Upper lobe of left lung (tissue), 6 donors: Measurements from ENCODE around the gene ZNF490. TPM values are rescaled to one million over a fixed set of nuclear protein-coding genes. Genes with fewer than 3 reads are reported as not detected.
"Not testable (repeated sequence)": the region's sequence is repeated elsewhere in the genome, so short reads cannot be mapped to it uniquely, and the experiment has no call there.

Source experiments
- ATAC-seq, 2 donors: fragments of 200-7000 bp; cut with Tn5 transposase; one replicate each; pipeline ENCODE4 v1.9.1; 2022; ENCODE audit warnings: mild to moderate bottlenecking in 2 of 2, moderate library complexity in 2 of 2; ENCODE audit not compliant: low FRiP score in 2 of 2
- DNase-seq, 2 donors: peaks; one replicate each; pipeline ENCODE4 v3.0.0-alpha.2; 2019 to 2020
- H3K27ac ChIP-seq, 4 donors: fragments of 200-600 bp; sonication (generic); one replicate each; pipeline ENCODE4 v1.5.1; 2016 to 2019
- H3K27me3 ChIP-seq, 4 donors: fragments of 200-600 bp; sonication (generic); one replicate each; pipeline ENCODE4 v1.5.1; 2017 to 2019
- H3K36me3 ChIP-seq, 4 donors: fragments of 200-600 bp; sonication (generic); one replicate each; pipeline ENCODE4 v1.5.1; 2016 to 2019
- H3K4me1 ChIP-seq, 4 donors: fragments of 200-600 bp; sonication (generic); one replicate each; pipeline ENCODE4 v1.5.1; 2018 to 2019
- H3K4me3 ChIP-seq, 4 donors: fragments of 200-600 bp; sonication (generic); one replicate each; pipeline ENCODE4 v1.5.1; 2017 to 2019; ENCODE audit warnings: mild to moderate bottlenecking in 2 of 4, moderate library complexity in 1 of 4
- H3K9me3 ChIP-seq, 4 donors: fragments of 200-600 bp; sonication (generic); one replicate each; pipeline ENCODE4 v1.5.1; 2018 to 2019
- CTCF ChIP-seq, 6 experiments: fragments of 450-650 bp in 4 of 6; fragments of 200-600 bp in 2 of 6; sonication (generic) in 2 of 6; IDR thresholded peaks; one replicate each; pipeline ENCODE4 v1.5.1; 2016 to 2019; ENCODE audit warnings: antibody characterized with exemption in 6 of 6
- EP300 ChIP-seq, 4 donors: sonication (generic); formaldehyde crosslinking; IDR thresholded peaks; one replicate each; pipeline ENCODE4 v1.5.1; 2017; ENCODE audit warnings: antibody characterized with exemption in 4 of 4, control low read depth in 2 of 4
- POLR2A ChIP-seq, 4 donors: fragments of 450-650 bp; IDR thresholded peaks; one replicate each; pipeline ENCODE4 v1.5.1; 2016 to 2017; ENCODE audit warnings: antibody characterized with exemption in 4 of 4, mild to moderate bottlenecking in 2 of 4
- POLR2AphosphoS5 ChIP-seq, 2 donors: sonication (generic); formaldehyde crosslinking; IDR thresholded peaks; one replicate each; pipeline ENCODE4 v1.5.1; 2017; ENCODE audit warnings: antibody characterized with exemption in 2 of 2
- WGBS, 2 donors: methylation state at CpG; one replicate each; pipeline ENCODE4 v1.1.5; 2017 to 2018; 5-methylcytosine and 5-hydroxymethylcytosine counted together
- total RNA-seq, 6 donors: library from RNA; depleted of rRNA in 4 of 6; stranded (reverse); fragments of >200 nt in 4 of 6; gene quantifications; one replicate each; pipeline versions ENCODE4 v1.1.0 to v1.2.1, GENCODE V29; 2016 to 2021
- donor health status: DM: no; HTN: no; CAD: no; lungs with moderate emphysema.
- donor health status: DM: no; HTN: yes; CAD: no; lungs with severe emphysema.

The ZNF490 gene
- total RNA-seq, 6 donors from 2014 or later: 4.3 to 11.6 (median 9.0) TPM

- DNase-seq: no peak
- no peak for TF ChIP-seq POLR2AphosphoS5 (IDR thresholded peaks at IDR 0.05)
- TF ChIP-seq EP300 (IDR thresholded peaks at IDR 0.05): no peak
- no peak for TF ChIP-seq CTCF (IDR thresholded peaks at IDR 0.05)
- TF ChIP-seq POLR2A (IDR thresholded peaks at IDR 0.05): no peak
- Histone ChIP-seq H3K27ac (no peak overlapping the region), H3K4me1 (peaks cover 0 to 2% (median 0%) of the 10 kb centered on the region in 4 donors), H3K4me3 (no peak overlapping the region), H3K27me3 (no peaks in the 10 kb centered on the region), H3K36me3 (peaks cover 49 to 84% (median 61%) of the 10 kb centered on the region in 4 donors), H3K9me3 (peaks cover 9 to 20% (median 17%) of the 10 kb centered on the region in 4 donors)
- 95% methylated on average over 17 of the region's 17 CpGs for WGBS, 2 donors
- no peak for ATAC-seq
These were observed 17.7 kb upstream of the ZNF490 start for GRCh38 chr19:12628040-12629022.

GRCh38 chr19:12626958-12627357 is 16.3 kb upstream of the ZNF490 start:
- WGBS, 2 donors: 88 to 99% methylated on average over 8 of the region's 8 CpGs
- ATAC-seq (no peak), DNase-seq (no peak)
- Histone ChIP-seq H3K36me3 (peaks cover 49 to 77% (median 61%) of the 10 kb centered on the region in 4 donors), H3K4me1 (peaks cover 0 to 2% (median 0%) of the 10 kb centered on the region in 4 donors), H3K27me3 (no peaks in the 10 kb centered on the region), H3K9me3 (peaks cover 9 to 20% (median 17%) of the 10 kb centered on the region in 4 donors), H3K4me3 (no peak overlapping the region), H3K27ac (no peak overlapping the region)
- TF ChIP-seq POLR2A (IDR thresholded peaks at IDR 0.05) (no peak), CTCF (IDR thresholded peaks at IDR 0.05) (no peak), POLR2AphosphoS5 (IDR thresholded peaks at IDR 0.05) (no peak)

GRCh38 chr19:12623361-12624031 is 12.9 kb upstream of the ZNF490 start:
- Histone ChIP-seq H3K4me3 (no peak overlapping the region), H3K4me1 (peaks cover 0 to 3% (median 2%) of the 10 kb centered on the region in 4 donors), H3K36me3 (peaks cover 39 to 55% (median 49%) of the 10 kb centered on the region in 4 donors), H3K27ac (no peak overlapping the region), H3K9me3 (peaks cover 9 to 14% (median 14%) of the 10 kb centered on the region in 4 donors), H3K27me3 (no peaks in the 10 kb centered on the region)
- no peak for ATAC-seq
- WGBS, 2 donors: 88 to 91% methylated on average over 4 of the region's 4 CpGs
- TF ChIP-seq POLR2AphosphoS5 (IDR thresholded peaks at IDR 0.05): no peak
- no peak for TF ChIP-seq EP300 (IDR thresholded peaks at IDR 0.05)
- TF ChIP-seq POLR2A (IDR thresholded peaks at IDR 0.05): no peak
- TF ChIP-seq CTCF (IDR thresholded peaks at IDR 0.05): no peak
- DNase-seq: no peak

GRCh38 chr19:12621253-12622024 is 10.8 kb upstream of the ZNF490 start:
- 63 to 80% methylated on average over 21 to 26 of the region's 26 CpGs for WGBS, 2 donors
- Histone ChIP-seq H3K27ac (peak overlapping the region in 1 of 4 donors; percentile 53), H3K36me3 (peaks cover 20 to 40% (median 30%) of the 10 kb centered on the region in 4 donors)
- H3K9me3 ChIP-seq, DNase-seq, ATAC-seq, H3K4me3 ChIP-seq, H3K27me3 ChIP-seq, H3K4me1 ChIP-seq: not testable (repeated sequence)
